HG03354 (cell line): ENCODE results near the gene MARVELD1.

Source experiments
- ATAC-seq: cut with Tn5 transposase; IDR thresholded peaks from one replicate; pipeline ENCODE4 v1.9.1; 2021; ENCODE audit warnings: mild to moderate bottlenecking; ENCODE audit not compliant: unreplicated experiment, poor library complexity, severe bottlenecking

MARVELD1 gene

DNA sequence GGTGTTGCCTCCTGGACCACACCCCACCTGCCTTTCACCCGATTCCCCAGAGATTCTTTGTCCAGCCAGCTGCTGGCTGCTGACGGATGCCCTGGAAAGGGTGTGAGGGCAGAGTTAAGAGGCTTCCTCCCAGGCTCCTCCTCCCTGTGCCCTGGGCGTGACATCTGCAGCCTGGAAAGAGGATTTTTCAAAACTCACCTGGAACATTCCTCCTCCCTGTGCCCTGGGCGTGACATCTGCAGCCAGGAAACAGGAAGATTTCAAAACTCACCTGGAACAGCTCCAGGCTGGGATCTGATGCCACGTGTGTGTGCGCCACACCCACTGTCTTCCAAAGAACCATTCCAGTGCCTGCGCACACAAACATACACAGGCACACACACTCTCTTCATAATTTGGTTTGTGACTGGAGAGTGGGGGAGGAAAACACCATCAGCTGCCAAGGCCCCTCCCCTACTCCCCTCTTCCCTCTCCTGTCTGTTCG is 5.2 kb downstream of the MARVELD1 start:
- no peak for ATAC-seq

DNA sequence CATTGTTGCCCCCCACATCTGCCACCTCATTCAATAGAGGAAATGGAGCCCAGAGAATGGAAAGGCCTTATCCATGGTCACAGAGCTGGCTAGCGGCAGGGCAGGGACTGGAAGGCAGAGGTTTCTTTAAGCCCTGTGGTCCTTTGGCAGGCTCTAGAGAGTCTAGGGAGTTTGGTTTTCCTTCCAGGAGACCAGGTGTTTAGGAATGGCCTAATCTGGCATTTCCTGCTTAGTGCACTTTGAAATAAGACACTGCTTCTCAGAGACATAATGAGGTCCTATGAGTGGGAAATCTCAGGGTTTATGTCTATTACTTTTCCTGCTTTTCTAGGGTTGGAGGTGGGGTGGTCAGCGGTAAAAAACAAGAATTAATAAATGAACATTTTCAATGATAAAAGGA is 6.1 kb downstream of the MARVELD1 start:
- no peak for ATAC-seq

DNA sequence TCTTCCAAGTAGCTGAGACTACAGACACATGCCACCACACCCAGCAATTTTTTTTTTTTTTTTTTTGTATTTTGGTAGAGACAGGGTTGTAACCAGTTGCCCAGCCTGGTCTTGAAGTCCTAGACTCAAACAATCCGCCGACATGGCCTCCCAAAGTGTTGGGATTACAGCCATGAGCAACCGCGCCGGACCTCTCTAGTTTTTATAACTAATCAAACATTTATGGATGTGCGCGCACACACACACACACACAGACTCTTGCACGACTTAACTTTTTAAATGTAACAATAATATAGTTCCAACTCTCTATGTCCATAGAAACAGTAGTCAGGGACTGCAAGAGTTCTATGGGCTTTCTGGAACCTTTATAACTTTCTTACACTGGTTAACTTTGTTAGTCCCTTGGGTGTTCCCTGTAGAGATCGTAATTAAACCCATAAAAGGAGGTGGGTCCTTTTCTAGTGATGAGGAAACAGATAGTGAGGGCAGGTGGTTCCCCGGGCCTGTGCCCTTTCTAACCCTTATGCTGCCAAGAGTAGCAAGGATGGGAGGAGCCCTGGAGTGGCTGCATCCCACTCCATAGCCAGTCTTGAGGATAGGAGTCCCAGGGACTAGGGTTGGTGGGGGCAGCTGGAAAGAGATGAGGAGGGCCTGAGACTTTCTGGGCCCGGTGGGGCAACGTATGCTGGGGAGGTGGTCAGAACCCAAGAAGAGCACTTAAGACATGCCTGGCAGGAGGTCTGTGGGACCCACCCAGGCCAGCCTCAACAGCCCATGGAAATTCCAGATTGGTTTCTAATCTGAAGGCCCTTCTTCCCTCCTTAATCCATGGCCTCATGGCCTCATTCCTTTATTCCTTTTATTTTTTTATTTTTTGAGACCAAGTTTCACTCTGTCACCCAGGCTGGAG is 8.6 kb downstream of the MARVELD1 start:
- ATAC-seq: no peak

DNA sequence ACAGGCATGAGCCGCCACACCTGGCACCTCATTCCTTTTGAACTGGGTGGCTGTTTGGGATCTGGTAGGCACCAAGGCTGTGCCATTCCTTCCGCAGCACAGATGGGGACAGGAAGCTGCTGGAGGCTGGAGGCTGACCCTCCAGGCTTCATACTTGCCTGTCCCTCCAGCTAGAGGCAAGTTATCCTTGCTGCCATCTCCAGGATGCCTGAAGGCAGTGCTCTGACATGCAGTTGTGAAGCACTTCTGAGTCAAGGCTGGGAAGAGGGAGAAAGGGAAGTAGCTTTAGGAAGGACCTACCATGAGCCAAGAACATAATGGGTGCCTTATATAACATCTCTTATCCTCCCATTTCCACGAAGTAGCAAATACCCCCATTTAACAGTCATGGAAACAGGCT is 9.5 kb downstream of the MARVELD1 start:
- ATAC-seq: no peak

DNA sequence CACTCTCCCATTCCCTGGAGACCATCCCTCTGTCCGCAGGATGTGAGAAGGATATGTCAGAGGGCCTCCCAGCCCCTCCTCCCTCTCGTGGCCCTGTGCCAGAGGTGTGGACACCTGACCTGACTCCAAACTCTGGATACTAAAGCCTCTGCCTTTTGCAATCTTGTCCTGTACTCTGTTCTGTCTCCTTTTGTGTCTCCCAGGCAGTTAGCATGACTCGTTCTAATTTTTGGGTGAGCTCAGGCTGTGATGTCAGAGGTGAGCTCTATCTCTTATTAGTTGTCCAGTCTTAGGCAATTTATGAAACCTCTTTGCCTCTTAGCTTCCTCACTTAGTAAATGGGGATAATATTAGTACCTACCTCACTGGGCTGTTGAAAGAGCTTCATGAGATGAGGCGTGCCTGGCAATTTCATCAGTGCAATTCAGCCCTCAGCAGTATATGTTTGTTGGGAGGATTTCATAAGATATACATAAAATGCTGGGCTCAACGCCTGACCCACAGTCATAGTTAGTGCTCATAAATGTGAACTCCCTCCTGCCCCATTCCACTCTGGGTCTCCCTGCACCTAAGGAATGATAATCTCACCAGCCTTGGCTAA is 10.9 kb downstream of the MARVELD1 start:
- no peak for ATAC-seq

DNA sequence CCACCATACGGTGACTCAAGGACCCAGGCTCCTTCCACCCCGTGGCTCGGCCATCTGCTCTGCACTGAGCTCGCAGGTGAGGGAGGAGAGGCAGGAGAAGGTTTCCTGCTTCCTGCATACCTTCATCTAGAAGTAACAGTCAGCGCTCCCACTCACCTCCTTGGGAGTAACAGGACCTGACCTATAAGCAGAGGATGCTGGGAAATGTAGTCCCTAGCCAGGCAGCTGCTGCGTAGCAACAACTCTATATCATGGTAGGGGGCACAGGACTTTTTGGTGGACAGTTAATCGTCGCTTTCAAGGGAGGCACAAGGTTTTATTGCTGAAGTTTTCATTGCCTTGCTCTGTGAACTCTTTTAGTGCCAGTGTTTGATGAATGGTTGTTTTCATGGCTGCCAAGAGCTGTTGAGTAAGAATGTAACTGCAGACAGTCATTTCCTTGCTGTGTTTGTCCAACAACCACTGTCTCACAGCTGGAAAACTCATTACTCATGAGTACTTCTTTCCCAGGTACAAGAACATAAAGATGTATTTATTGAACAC is 13.2 kb downstream of the MARVELD1 start:
- no peak for ATAC-seq

DNA sequence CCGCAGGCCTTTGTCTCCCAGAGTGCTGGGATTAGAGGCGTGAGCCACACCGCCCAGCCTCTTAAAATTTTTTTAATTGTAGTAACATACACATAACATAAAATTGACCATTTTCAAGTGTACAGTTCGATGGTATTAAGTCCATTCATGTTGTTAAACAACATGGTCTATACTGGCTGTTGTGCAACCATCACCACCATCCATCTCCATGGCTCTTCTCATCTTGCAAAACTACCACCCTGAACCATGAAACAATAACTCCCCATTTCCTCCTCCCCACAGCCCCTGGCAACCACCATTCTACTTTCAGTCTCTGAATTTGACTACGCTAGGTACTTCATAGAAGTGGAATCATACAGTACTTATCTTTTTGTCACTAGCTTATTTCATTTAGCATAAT is 15.5 kb downstream of the MARVELD1 start:
- ATAC-seq: no peak

DNA sequence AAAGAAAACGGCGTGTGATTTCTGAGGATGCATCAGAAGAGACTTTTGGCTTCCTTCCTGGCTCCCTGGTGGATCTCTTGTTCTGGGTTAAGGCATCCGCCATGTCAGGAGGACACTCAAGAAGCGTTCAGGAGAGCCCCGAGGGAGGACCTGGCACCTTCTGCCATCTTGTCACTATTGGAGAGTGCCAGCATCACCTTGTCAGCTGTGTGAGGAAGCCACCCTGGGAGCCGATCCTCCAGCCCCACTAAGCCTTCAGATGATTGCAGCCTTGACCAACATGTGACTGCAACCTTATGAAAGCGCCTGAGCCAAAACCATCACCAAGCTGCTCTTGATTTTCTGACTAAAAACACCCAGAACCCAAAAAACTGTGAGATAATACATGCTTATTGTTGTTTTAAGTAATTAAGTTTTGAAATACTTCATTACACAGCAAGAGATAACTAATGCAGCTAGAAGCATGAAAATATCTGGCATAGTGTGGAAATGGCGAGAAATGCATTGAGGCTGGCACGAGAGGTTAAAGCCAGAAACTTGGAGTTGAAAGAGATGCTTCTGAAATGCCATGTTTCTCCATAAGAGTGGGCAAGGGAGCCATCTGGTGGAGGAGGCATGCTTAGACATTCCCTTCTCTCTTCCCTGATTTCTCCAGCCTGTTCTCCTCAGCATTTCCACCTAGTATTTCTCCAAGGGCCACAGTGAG is 18.0 kb downstream of the MARVELD1 start:
- ATAC-seq: no peak

DNA sequence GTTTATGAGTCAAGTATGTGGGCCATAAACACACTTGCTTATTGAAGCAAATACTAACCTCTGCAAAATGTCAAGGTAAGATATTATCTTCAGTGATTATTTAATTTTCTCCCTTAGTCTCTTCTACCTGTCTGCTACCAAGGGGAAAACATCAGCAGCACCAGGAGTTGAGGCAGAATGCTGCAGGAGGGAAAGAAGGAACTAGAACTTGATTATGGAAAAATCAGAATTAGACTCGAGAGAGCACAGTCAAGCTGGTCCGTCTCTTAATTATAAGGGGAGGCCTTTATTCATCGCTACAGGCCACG is 18.5 kb downstream of the MARVELD1 start:
- ATAC-seq: no peak

DNA sequence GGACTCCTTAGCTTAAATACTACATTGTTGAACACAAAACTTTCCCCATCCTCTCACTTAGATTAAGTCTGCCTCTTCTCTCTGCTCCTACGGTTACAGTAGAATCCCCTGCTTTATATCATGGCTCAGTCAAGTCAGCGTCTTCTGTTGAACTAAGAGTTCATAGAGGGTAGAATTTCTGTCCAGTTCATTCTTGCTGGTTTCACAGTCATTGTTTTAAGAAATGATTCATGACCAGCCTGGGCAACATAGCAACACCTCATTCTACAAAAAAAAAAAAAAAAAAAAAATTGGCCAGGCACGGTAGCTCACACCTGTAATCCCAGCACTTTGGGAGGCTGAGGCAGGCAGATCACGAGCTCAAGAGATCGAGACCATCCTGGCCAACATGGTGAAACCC is 19.7 kb downstream of the MARVELD1 start:
- ATAC-seq: no peak

DNA sequence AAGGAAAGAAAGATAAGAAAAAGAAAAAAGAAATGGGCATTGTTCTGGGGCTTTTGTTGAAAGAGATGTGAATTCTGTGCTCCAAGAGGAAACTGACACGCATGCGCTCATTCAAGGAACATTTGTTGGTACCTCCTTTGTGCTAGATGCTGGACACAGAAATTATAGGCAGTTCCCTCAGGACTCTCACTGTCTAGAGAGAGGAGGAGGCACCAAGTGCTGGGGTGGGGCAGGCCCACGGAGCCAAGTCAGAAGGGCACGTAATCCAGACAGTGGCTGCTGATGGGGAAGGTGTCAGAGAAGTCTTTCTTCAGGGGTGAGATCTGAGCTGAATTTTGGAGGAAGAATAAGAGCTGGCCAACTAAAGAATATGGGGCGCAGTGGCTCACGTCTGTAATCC is 20.5 kb downstream of the MARVELD1 start:
- no peak for ATAC-seq

DNA sequence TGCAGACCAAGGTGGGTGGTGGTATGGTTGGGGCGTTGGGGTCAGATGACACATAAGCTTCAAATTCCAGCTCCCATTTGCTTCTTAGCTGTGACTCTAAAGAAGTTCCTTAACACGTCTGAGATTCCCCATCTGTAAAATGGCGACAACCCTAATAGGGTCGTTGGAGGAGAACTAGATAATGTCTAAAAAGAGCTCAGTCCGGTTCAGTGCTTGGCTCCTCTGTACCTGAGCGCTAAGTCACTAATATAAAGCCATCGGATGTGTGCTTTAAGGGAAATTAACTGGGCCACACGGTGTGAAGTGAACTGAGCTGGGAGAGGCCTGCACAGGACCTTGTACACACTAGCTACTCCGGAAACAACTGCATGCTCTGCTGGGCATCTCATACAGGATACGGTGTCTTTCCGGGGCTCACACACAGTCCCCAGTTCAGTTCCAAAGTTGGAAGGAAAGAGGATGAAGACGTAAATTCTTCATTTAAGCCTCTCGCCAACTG is 22.9 kb downstream of the MARVELD1 start:
- ATAC-seq: peak; percentile 8

DNA sequence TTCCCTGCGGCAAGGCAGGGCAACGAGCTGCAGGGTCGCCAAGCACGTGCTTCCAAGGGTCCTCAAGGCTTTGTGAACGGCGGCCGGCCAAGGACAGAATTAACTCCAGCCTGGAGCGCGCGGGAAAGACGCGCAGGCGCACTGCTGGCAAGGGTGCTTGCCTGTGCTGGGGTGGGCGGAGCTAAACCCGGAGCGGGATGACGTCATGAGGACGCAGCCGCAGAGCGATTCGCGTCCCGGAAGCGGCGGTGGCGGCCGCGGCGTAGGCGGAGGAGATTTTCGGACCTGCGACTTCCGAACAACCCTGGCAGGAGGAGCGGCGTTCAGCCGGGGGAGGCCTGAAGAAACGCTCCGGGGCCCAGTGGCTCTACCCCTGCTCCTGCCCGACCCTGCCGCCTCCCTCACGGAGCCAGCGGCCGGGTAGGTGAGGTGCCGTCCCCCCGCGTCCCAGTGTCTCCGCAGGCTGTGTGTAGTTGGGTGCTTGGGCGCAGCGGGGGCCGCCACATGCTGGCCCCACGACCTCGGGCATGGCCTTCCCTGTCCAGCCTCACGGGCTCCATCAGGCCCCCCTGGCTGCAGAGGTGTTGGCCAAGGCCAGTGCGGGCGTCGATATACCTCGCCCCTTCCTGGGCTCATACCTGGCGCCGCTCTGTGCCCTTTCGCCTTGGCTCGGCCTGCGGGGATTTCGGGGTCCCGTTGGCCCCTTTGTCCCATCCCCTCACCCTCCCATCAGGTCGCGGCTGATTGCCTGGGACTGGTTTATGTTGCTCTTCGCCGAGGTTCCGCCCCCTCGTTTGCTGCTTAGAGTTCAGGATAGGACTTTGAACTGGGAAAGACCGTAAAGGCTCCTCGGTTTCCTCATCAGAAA is 23.6 kb downstream of the MARVELD1 start, which contains the start of gene ZFYVE27:
Gene ZFYVE27 (plus strand): TSS at position 227 of the 868 bp plus-strand sequence. CDS start 1,350 bp downstream, outside the sequence.
- ATAC-seq: peak; percentile 89

DNA sequence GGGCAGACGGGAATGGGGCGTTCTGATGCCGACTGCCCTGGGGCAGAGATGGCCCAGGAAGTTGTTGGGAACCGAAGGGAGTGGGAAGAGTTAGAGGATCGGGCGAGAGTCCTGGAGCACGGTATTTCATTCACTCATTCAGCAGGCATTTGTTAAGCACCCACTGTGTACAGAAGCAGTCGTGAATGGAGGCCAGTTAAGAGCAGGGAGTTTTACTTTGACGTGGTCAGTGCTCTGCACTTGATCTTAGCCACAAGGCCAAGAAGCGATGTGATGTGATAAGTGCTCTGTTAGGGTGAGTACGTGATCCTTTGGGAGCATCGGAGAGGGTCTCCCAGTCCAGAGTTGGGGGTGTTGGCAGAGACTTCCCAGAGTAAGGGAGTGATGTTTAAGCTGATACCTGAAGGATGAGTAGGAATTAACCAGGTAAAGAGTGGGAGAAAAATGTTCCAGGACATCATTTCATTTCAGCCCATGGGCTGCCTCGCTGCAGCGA is 24.3 kb downstream of the MARVELD1 start:
- ATAC-seq: peak; percentile 20

DNA sequence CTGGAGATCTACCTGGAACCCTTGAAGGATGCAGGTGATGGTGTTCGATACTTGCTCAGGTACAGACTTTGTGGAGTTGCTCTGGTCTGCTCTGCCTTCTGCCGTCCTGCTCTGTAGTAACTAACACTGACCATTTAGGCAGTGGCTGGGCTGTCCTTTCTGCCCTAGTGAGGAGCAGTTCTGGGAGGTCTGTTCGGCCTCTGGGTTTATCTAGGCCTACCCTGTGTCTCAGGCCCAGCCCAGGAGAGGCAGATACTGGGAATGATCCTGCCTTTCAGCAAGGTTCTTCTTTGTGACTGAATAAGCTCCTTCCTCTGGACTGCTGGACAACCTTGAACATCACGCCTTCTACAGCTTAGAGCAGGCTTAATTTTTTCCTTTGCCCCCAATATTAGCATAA is 25.1 kb downstream of the MARVELD1 start:
- no peak for ATAC-seq

DNA sequence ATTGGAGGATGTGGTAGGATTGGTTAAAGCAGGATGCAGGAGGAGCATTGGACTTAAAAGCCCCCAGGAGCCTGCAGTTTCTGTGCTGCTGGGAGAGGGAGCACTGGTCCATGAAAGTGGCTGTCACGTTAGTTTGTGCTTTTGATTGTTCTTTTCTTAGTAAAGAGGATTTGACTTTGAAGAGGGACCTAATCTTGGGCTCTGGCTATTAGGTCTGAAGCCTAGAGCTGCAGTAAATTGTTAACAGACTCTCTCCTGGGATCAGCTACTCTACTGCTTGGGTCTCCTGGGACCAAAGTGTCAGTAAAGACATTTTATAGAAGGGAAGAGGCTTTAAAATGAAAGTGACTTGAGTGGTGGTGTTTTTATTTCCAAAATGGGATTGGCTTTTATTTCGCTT is 27.1 kb downstream of the MARVELD1 start:
- no peak for ATAC-seq

DNA sequence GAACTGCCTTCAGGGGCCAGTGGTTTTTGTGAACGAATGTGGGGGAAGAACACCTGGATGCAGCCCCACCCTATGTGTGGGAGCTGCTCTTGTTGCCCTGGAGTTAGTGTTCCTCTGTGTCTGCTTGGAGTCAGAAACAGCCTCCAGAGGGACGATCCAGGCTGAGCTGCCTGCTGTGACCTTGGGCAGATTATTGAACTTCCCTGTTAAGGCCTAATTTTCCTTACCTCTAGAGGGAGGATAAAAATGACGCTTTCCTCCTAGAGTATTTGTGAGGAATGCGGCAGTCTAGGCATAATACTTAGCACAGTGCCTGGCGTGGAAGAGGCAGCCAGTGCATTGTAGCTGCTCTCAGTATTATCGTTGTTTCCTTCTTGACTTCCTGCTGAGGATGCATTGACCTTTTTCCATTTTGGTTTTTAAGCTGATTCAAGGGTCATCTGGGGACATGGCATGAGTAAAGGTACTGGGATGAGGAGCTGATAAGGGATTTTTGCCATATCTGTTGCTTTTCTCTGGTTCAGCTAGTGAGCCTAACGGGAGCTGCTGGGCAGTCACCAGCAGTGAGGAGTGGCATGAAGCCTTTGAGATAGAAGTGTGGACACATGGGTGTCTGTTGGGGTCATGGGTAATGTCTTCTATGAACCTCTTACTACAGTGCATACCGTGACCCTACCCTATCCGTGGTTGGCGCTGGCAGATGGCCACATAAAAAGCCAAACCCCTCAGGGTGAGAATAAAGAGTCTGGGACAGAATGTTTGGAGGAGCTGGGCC is 29.8 kb downstream of the MARVELD1 start:
- ATAC-seq: no peak

DNA sequence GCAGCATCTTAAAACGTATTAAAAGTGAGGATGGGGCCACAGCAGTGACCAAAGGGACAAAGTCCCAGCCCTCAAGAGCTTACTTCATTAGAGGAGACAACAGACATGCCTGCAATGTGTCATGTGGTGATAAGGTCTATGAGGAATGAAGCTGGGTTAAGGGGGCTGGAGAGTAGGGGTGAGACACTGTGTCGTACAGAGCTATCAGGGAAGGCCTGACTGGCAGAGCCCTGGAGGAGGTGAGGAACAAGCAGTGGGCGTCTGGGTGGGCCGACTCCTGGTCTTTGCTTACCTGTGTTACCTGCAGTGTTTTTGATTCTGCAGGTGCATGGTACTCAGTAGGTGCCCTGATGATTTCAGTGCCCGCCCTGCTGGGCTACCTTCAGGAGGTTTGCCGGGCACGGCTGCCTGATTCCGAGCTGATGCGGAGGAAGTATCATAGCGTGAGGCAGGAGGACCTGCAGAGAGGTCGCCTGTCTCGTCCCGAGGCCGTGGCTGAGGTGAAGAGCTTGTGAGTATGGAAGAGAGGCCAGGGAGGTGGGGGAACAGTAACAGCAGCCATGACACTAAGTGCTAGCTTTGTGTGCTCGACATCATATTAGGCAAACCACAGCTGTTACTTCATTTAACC is 31.0 kb downstream of the MARVELD1 start:
- no peak for ATAC-seq
